ENCODE results near the gene GCM1. TPM values are rescaled to one million over a fixed set of nuclear protein-coding genes. Genes with fewer than 3 reads are reported as not detected.

The GCM1 gene
- total RNA-seq, 4 donors from 2014 or later: 0.32 TPM; not detected in 3

DNA sequence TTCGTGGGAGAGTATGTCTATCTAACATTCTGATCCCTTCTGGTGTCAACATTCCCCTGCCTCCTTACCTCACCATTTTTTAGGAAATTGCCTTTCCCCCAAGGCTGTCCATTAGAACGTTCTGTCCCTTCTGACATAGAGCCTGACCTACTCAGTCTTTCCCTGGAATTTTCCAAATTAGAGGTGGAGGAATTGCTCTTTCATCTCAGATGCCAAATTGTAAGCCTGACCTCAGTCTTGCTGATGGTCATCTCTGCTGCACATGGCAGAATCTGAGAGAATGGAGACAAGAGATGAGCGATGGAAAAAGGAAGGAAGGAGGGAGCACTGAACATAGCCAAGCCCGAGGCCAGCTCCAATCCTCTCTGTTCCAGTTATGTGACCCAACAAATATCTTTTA, 5.4 kb upstream of the GCM1 start:
- DNase-seq (ENCODE audit: extremely low spot score): no peak
- TF ChIP-seq POLR2AphosphoS5 (IDR thresholded peaks at IDR 0.05) (no peak), POLR2A (IDR thresholded peaks at IDR 0.05; ENCODE audit: low read depth) (no peak), CTCF (IDR thresholded peaks at IDR 0.05) (no peak), EP300 (IDR thresholded peaks at IDR 0.05) (peak; percentile 25)
- H3K27ac ChIP-seq (replicated peaks in 1 of 4): no peak overlapping the region
- intact Hi-C loops (cut with DNase I): no loop called here
- H3K9me3 ChIP-seq: no peaks in the 10 kb centered on the region
- no peak overlapping the region for H3K4me3 ChIP-seq
- H3K4me1 ChIP-seq: no peaks in the 10 kb centered on the region
- H3K36me3 ChIP-seq: no peaks in the 10 kb centered on the region
- 75% methylated on average over 4 of the region's 4 CpGs for WGBS
- H3K27me3 ChIP-seq: no peaks in the 10 kb centered on the region

- Histone ChIP-seq H3K36me3 (no peaks in the 10 kb centered on the region), H3K27me3 (no peaks in the 10 kb centered on the region), H3K4me3 (no peak overlapping the region), H3K4me1 (no peaks in the 10 kb centered on the region), H3K9me3 (no peaks in the 10 kb centered on the region), H3K27ac (replicated peaks in 1 of 4) (no peak overlapping the region)
- intact Hi-C loops (cut with DNase I): no loop called here
- no peak for TF ChIP-seq POLR2AphosphoS5 (IDR thresholded peaks at IDR 0.05)
- no peak for TF ChIP-seq EP300 (IDR thresholded peaks at IDR 0.05)
- no peak for TF ChIP-seq POLR2A (IDR thresholded peaks at IDR 0.05; ENCODE audit: low read depth)
- TF ChIP-seq CTCF (IDR thresholded peaks at IDR 0.05): no peak
- no peak for DNase-seq (ENCODE audit: extremely low spot score)
- WGBS: 96% methylated on average over 2 of the region's 2 CpGs
Measured at GRCh38 chr6:53152576-53152975, 3.9 kb upstream of the GCM1 start.

DNA sequence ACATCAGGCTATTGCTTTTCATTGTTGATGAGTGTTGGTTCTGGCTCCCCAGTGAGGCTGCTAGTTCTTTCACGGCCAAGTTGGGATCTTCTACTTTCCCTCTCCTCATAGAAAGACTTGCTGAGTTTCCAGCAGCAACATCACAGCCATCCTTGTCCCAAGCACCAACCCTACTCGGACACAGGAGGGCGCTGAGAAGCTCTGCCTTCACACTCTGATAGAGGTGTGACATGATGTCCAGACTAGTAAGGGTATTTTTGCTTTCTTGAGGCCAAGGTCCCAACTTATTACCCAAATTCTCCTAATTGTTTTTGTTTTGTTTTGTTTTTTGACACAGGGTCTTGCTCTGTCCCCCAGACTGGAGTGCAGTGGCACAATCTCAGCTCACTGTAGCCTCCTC, 3.0 kb upstream of the GCM1 start:
- TF ChIP-seq POLR2A (IDR thresholded peaks at IDR 0.05; ENCODE audit: low read depth) (no peak), CTCF (IDR thresholded peaks at IDR 0.05) (no peak), POLR2AphosphoS5 (IDR thresholded peaks at IDR 0.05) (no peak), EP300 (IDR thresholded peaks at IDR 0.05) (no peak)
- Histone ChIP-seq H3K27ac (replicated peaks in 1 of 4) (no peak overlapping the region), H3K27me3 (no peaks in the 10 kb centered on the region), H3K4me1 (no peaks in the 10 kb centered on the region), H3K9me3 (no peaks in the 10 kb centered on the region), H3K4me3 (no peak overlapping the region), H3K36me3 (no peaks in the 10 kb centered on the region)
- intact Hi-C loops (cut with DNase I): no loop called here
- DNase-seq (ENCODE audit: extremely low spot score): no peak
- WGBS: 61% methylated on average over 3 of the region's 3 CpGs

DNA sequence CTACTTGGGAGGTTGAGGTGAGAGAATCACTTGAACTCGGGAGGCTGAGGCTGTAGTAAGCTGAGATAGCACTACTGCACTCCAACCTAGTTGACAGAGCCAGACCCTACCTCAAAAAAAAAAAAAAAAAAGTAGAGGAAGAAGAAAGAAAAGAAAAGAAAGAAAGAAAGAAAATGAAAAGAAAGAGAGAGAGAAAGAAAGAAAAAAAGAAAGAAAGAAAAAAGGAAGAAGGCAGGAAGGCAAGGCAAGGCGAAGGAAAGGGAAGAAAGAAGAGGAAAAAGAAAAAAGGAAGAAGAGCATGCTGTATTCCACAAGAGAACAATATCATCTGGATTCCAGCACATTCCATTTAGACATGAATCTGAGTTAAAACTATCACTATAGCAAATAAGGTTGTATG, 3.8 kb downstream of the GCM1 start:
- H3K27me3 ChIP-seq: no peaks in the 10 kb centered on the region
- intact Hi-C loops (cut with DNase I): no loop called here
- peaks cover 0 to 56% (median 43%) of the 10 kb centered on the region in 4 donors for H3K4me1 ChIP-seq
- no peaks in the 10 kb centered on the region for H3K9me3 ChIP-seq
- no peak overlapping the region for H3K4me3 ChIP-seq
- no peaks in the 10 kb centered on the region for H3K36me3 ChIP-seq
- no peak for DNase-seq (ENCODE audit: extremely low spot score)
- H3K27ac ChIP-seq (replicated peaks in 1 of 4): peak overlapping the region; percentile 78 to 84 (median 80)
- WGBS: 79% methylated on average over 2 of the region's 2 CpGs
- TF ChIP-seq POLR2AphosphoS5 (IDR thresholded peaks at IDR 0.05) (no peak), EP300 (IDR thresholded peaks at IDR 0.05) (no peak), CTCF (IDR thresholded peaks at IDR 0.05) (no peak), POLR2A (IDR thresholded peaks at IDR 0.05; ENCODE audit: low read depth) (no peak)

GRCh38 chr6:53143710-53144109, 4.9 kb downstream of the GCM1 start:
- Histone ChIP-seq H3K27me3 (no peaks in the 10 kb centered on the region), H3K4me1 (peaks cover 0 to 62% (median 49%) of the 10 kb centered on the region in 4 donors), H3K27ac (replicated peaks in 1 of 4) (peak overlapping the region; percentile 78 to 84 (median 80)), H3K36me3 (no peaks in the 10 kb centered on the region), H3K9me3 (no peaks in the 10 kb centered on the region), H3K4me3 (no peak overlapping the region)
- intact Hi-C loops (cut with DNase I): no loop called here
- DNase-seq (ENCODE audit: extremely low spot score): no peak
- TF ChIP-seq CTCF (IDR thresholded peaks at IDR 0.05): no peak
- TF ChIP-seq EP300 (IDR thresholded peaks at IDR 0.05): no peak
- no peak for TF ChIP-seq POLR2A (IDR thresholded peaks at IDR 0.05; ENCODE audit: low read depth)
- TF ChIP-seq POLR2AphosphoS5 (IDR thresholded peaks at IDR 0.05): no peak
- WGBS: 42% methylated on average over 3 of the region's 3 CpGs

Data from esophagus muscularis mucosa (tissue), 4 donors.